ENCODE measurements around the gene RTN4. TPM values are rescaled to one million over a fixed set of nuclear protein-coding genes. Genes with fewer than 3 reads are reported as not detected.

The RTN4 gene
- total RNA-seq, 1 experiment from 2014 or later = 342 TPM

DNA sequence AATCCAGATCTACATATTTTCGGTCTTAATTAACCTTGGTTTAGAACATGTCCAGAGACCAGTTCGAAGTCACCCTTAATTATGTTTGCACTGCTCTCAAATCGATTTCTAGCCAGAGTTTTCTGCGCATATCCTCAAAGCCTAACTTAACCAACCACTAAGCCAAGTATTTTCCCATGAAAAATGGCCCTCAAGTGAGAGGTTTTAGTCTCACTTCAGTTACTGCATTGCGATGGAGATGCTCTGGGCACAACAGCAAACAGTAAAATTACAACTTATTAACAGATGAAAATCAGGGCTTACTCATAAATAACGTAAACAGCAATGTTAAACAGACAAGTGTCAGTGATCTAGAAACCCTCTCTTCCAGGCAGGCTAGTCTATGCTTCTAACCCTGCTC is 4.5 kb downstream of the RTN4 start:
- no TSS peak for BruUV-seq (replicated peaks)
- Histone ChIP-seq H3K9me2 (ENCODE audit: insufficient read depth) (no peaks in the 10 kb centered on the region), H3K4me3 (peak overlapping the region; percentile 93), H2AFZ (no peak overlapping the region), H3K36me3 (ENCODE audit: low read depth) (peaks cover 55% of the 10 kb centered on the region), H4K20me1 (ENCODE audit: insufficient read depth) (peaks cover 80% of the 10 kb centered on the region), H3F3A (ENCODE audit: insufficient read depth, low read depth) (peaks cover 60% of the 10 kb centered on the region), H3K27me3 (ENCODE audit: insufficient read depth, low read depth) (no peaks in the 10 kb centered on the region), H3K79me2 (ENCODE audit: low read depth) (peaks cover 95% of the 10 kb centered on the region), H3K4me1 (replicated peaks; ENCODE audit: insufficient read depth) (peaks cover 61% of the 10 kb centered on the region), H3K9me3 (ENCODE audit: insufficient read depth, low read depth) (no peaks in the 10 kb centered on the region), H3K27ac (0 out of 2 replicates have a peak overlapping the region, but pooled peaks have one; percentile 7), H3K4me2 (peak overlapping the region; percentile 93)
- DNase-seq = no peak
- ChIA-PET POLR2A (ENCODE audit: unreplicated experiment) (no interaction called here), CTCF (no interaction called here)
- TF ChIP-seq EZH2 (IDR thresholded peaks at IDR 0.05; ENCODE audit: low read depth) = no peak
- no peak for TF ChIP-seq CTCF (conservative IDR thresholded peaks at IDR 0.05)
- intact Hi-C loops (cut with micrococcal nuclease; ENCODE audit: unreplicated experiment) = loop anchor here (5.0 kb wide), 1 partner anchor 63 kb away; no protein-coding TSS in a partner anchor

DNA sequence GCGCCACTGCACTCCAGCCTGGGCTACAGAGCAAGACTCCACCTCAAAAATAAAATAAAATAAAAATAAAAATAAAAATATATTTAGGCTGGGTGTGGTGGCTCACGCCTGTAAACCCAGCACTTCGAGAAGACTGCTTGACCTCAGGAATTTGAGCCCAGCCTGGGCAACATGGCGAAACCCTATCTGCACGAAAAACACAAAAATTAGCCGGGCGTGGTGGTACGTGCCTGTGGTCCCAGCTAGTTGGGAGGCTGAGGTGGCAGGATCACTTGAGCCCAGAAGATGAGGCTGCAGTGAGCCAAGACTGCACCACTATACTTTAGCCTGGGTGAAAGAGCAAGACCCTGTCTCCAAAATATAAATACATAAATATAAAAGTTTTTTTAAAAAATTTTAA is 6.4 kb downstream of the RTN4 start:
- Histone ChIP-seq H4K20me1 (ENCODE audit: insufficient read depth) (peaks cover 99% of the 10 kb centered on the region), H3K79me2 (ENCODE audit: low read depth) (peaks cover 100% of the 10 kb centered on the region), H2AFZ (no peak overlapping the region), H3F3A (ENCODE audit: insufficient read depth, low read depth) (peaks cover 66% of the 10 kb centered on the region), H3K4me1 (replicated peaks; ENCODE audit: insufficient read depth) (peaks cover 80% of the 10 kb centered on the region), H3K9me3 (ENCODE audit: insufficient read depth, low read depth) (no peaks in the 10 kb centered on the region; the same call in 1 of the 2 replicates), H3K4me2 (peak overlapping the region; percentile 93; the same call in 1 of the 2 replicates), H3K36me3 (ENCODE audit: low read depth) (peaks cover 71% of the 10 kb centered on the region), H3K9me2 (ENCODE audit: insufficient read depth) (no peaks in the 10 kb centered on the region), H3K27me3 (ENCODE audit: insufficient read depth, low read depth) (no peaks in the 10 kb centered on the region), H3K4me3 (no peak overlapping the region), H3K27ac (no peak overlapping the region)
- ChIA-PET POLR2A (ENCODE audit: unreplicated experiment) (no interaction called here), CTCF (no interaction called here)
- no peak for DNase-seq
- TF ChIP-seq EZH2 (IDR thresholded peaks at IDR 0.05; ENCODE audit: low read depth) (no peak), CTCF (conservative IDR thresholded peaks at IDR 0.05) (no peak)
- no TSS peak for BruUV-seq (replicated peaks)
- intact Hi-C loops (cut with micrococcal nuclease; ENCODE audit: unreplicated experiment) = no loop called here

GRCh38 chr2:55038428-55038827 is 11.8 kb downstream of the RTN4 start:
- Histone ChIP-seq H3K4me1 (replicated peaks; ENCODE audit: insufficient read depth) (peaks cover 95% of the 10 kb centered on the region), H3K4me3 (peak overlapping the region; percentile 27; the same call in 1 of the 2 replicates), H3K36me3 (ENCODE audit: low read depth) (peaks cover 72% of the 10 kb centered on the region), H3F3A (ENCODE audit: insufficient read depth, low read depth) (peaks cover 86% of the 10 kb centered on the region), H3K79me2 (ENCODE audit: low read depth) (peaks cover 100% of the 10 kb centered on the region), H4K20me1 (ENCODE audit: insufficient read depth) (peaks cover 99% of the 10 kb centered on the region), H3K27me3 (ENCODE audit: insufficient read depth, low read depth) (no peaks in the 10 kb centered on the region), H2AFZ (no peak overlapping the region), H3K9me3 (ENCODE audit: insufficient read depth, low read depth) (peaks cover 6% of the 10 kb centered on the region; the same call in 1 of the 2 replicates), H3K27ac (peak overlapping the region; percentile 65), H3K4me2 (peak overlapping the region; percentile 46), H3K9me2 (ENCODE audit: insufficient read depth) (no peaks in the 10 kb centered on the region)
- no peak for DNase-seq
- POLR2A ChIA-PET (ENCODE audit: unreplicated experiment) = no interaction called here
- no TSS peak for BruUV-seq (replicated peaks)
- CTCF ChIA-PET = no interaction called here
- intact Hi-C loops (cut with micrococcal nuclease; ENCODE audit: unreplicated experiment) = no loop called here
- no peak for TF ChIP-seq EZH2 (IDR thresholded peaks at IDR 0.05; ENCODE audit: low read depth)
- no peak for TF ChIP-seq CTCF (conservative IDR thresholded peaks at IDR 0.05)

All from PC-9 (cell line).